B cell (primary cell): ENCODE data around the gene KPNA3. TPM values are rescaled to one million over a fixed set of nuclear protein-coding genes. Genes with fewer than 3 reads are reported as not detected.

ENCODE experiments used
- ATAC-seq: fragments of 200-7000 bp; cut with Tn5 transposase; one replicate; pipeline ENCODE4 v1.10.0; 2021; ENCODE audit warnings: low read depth, mild to moderate bottlenecking, moderate number of reproducible peaks, moderate library complexity
- CTCF ChIA-PET: fragments of 350-600 bp; sonication (Branson Sonifier 250); formaldehyde crosslinking; loops from one replicate; lab custom pipeline; 2021; ENCODE audit warnings: antibody characterized with exemption, inconsistent platforms; lab: Charles Lee
- POLR2A ChIA-PET: fragments of 350-600 bp; sonication (Branson Sonifier 250); formaldehyde crosslinking; loops from one replicate; lab custom pipeline; 2021; ENCODE audit warnings: antibody characterized with exemption; lab: Charles Lee
- DNase-seq: peaks from one replicate; pipeline ENCODE4 v3.0.0; 2013
- H2AFZ ChIP-seq: 2 replicates; pipeline ENCODE4 v1.6.1; 2012; ENCODE audit warnings: mild to moderate bottlenecking, low read depth, low read length; ENCODE audit not compliant: insufficient read depth, poor library complexity, severe bottlenecking
- H3K27ac ChIP-seq, 2 donors: 1 replicate in 1 of 2; 2 replicates in 1 of 2; pipeline ENCODE4 v1.5.1; 2012 to 2013; ENCODE audit warnings: low read length in 2 of 2, mild to moderate bottlenecking in 2 of 2, moderate library complexity in 1 of 2
- H3K27me3 ChIP-seq, 4 experiments: fragments of 200-600 bp in 1 of 4; sonication (generic) in 1 of 4; replicated peaks in 1 of 4; 1 replicate in 2 of 4; 2 replicates in 2 of 4; pipeline versions ENCODE4 v1.6.1 to v1.7.0; 2013 to 2016; ENCODE audit warnings: low read length in 3 of 4, mild to moderate bottlenecking in 2 of 4, mixed read lengths in 1 of 4, moderate library complexity in 1 of 4; ENCODE audit not compliant: insufficient read depth in 4 of 4, control insufficient read depth in 3 of 4; ENCODE audit errors: control extremely low read depth in 1 of 4
- H3K36me3 ChIP-seq, 2 experiments: replicated peaks in 1 of 2; 1 replicate in 1 of 2; 2 replicates in 1 of 2; pipeline versions ENCODE4 v1.6.1 to v1.7.1; 2013; ENCODE audit warnings: low read length in 1 of 2; ENCODE audit not compliant: insufficient read depth in 2 of 2, control insufficient read depth in 1 of 2; ENCODE audit errors: control extremely low read depth in 1 of 2, extremely low read depth in 1 of 2
- H3K4me1 ChIP-seq, 2 donors: fragments of 200-600 bp in 1 of 2; sonication (generic) in 1 of 2; 1 replicate in 1 of 2; 2 replicates in 1 of 2; pipeline versions ENCODE4 v1.5.1 to v1.6.1; 2013 to 2017; ENCODE audit warnings: low read length in 2 of 2; ENCODE audit not compliant: control insufficient read depth in 2 of 2, insufficient read depth in 2 of 2
- H3K4me2 ChIP-seq: replicated peaks from 2 replicates; pipeline ENCODE3; 2012; ENCODE audit warnings: mild to moderate bottlenecking, low read depth, low read length; ENCODE audit not compliant: poor library complexity, severe bottlenecking
- H3K4me3 ChIP-seq, 5 experiments: fragments of 200-600 bp in 1 of 5; sonication (generic) in 1 of 5; 1 replicate in 3 of 5; 2 replicates in 2 of 5; pipeline versions ENCODE4 v1.5.1 to v1.7.0; 2011 to 2016; ENCODE audit warnings: low read length in 4 of 5, mild to moderate bottlenecking in 4 of 5, low read depth in 2 of 5, control low read depth in 1 of 5, moderate library complexity in 1 of 5; ENCODE audit not compliant: insufficient read depth in 1 of 5; ENCODE audit errors: control extremely low read depth in 1 of 5, extremely low read depth in 1 of 5
- H3K79me2 ChIP-seq: fragments of 200-600 bp; sonication (generic); one replicate; pipeline ENCODE4 v1.6.0; 2016; ENCODE audit warnings: low read length; ENCODE audit not compliant: control insufficient read depth, insufficient read depth
- H3K9ac ChIP-seq: fragments of 200-600 bp; sonication (generic); 2 replicates; pipeline ENCODE4 v1.6.1; 2017; ENCODE audit warnings: mild to moderate bottlenecking, low read length, moderate library complexity
- H3K9me3 ChIP-seq, 3 donors: one replicate each; pipeline versions ENCODE4 v1.6.1 to v1.7.1; 2013; ENCODE audit warnings: low read length in 2 of 3; ENCODE audit not compliant: control insufficient read depth in 2 of 3, insufficient read depth in 1 of 3; ENCODE audit errors: control extremely low read depth in 1 of 3
- H4K20me1 ChIP-seq: 2 replicates; pipeline ENCODE4 v1.6.0; 2012; ENCODE audit warnings: mild to moderate bottlenecking, low read length; ENCODE audit not compliant: insufficient read depth, control insufficient read depth, poor library complexity, severe bottlenecking
- H3K27ac Mint-ChIP-seq: one replicate; pipeline ENCODE4 v1.8.0; 2021; ENCODE audit warnings: mixed read lengths
- H3K27me3 Mint-ChIP-seq: one replicate; pipeline ENCODE4 v1.8.0; 2021; ENCODE audit warnings: mixed read lengths
- H3K4me1 Mint-ChIP-seq: one replicate; pipeline ENCODE4 v1.8.0; 2021; ENCODE audit warnings: mixed read lengths
- H3K4me3 Mint-ChIP-seq: one replicate; pipeline ENCODE4 v1.8.0; 2021; ENCODE audit warnings: mixed read lengths
- H3K9me3 Mint-ChIP-seq: one replicate; pipeline ENCODE4 v1.8.0; 2022; ENCODE audit warnings: mixed read lengths; ENCODE audit not compliant: insufficient read depth
- EZH2 ChIP-seq: IDR thresholded peaks from 2 replicates; pipeline ENCODE4 v1.6.1; 2012; ENCODE audit warnings: borderline replicate concordance, low read depth, mild to moderate bottlenecking, moderate library complexity, low read length; ENCODE audit not compliant: insufficient read depth, poor library complexity, severe bottlenecking
- WGBS: methylation state at CpG from one replicate; pipeline ENCODE4 v1.1.5; 2013; ENCODE audit warnings: missing lambda C conversion rate; ENCODE audit not compliant: insufficient coverage; 5-methylcytosine and 5-hydroxymethylcytosine counted together
- intact Hi-C: fragments of 100-400 bp; cut with micrococcal nuclease; formaldehyde crosslinking; loops from one replicate; pipeline ENCODE4 v1.10.0; 2022
- polyA plus RNA-seq: library from polyadenylated mRNA; depleted of rRNA; stranded (reverse); fragments of >200 nt; gene quantifications from 2 replicates; pipeline ENCODE4 v1.2.3, GENCODE V29; 2012
- total RNA-seq, 2 donors: library from RNA; stranded (reverse); fragments of 120-200 nt in 1 of 2; gene quantifications; 1 replicate in 1 of 2; 2 replicates in 1 of 2; pipeline versions ENCODE4 v1.2.3 to v1.2.4, GENCODE V29; 2013 to 2022
- TF ChIP-seq, protein P1 (sequence below): fragments of 200-600 bp; IDR thresholded peaks from one replicate; pipeline ENCODE4 v1.8.0; 2022; ENCODE audit warnings: antibody characterized with exemption, mild to moderate bottlenecking

Gene KPNA3
- total and polyA plus RNA-seq, 2 donors (not counting 1 experiment from before 2014, with no cell fraction given) = 7.8 to 19.7 TPM

DNA sequence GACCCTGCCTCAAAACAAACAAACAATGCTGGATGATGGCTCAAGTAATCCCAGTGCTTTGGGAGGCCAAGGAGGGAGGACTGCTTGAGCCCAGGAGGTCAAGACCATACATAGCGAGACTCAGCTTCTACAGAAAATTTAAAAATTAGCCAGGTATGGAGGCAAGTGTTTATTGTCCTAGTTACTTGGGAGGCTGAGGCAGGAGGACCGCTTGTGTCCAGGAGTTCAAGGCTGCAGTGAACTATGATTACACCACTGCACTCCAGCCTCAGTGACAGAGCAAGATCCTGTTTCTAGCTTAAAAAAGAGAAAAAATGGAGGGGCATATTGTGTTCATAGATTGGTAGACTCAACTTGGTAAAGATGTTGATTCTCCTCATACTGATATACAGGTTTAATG, 36.2 kb downstream of the KPNA3 start:
- CTCF ChIA-PET = interaction anchor here (0.6 kb wide), 1 partner anchor 18 kb away, joined by 3 read pairs; no protein-coding TSS in a partner anchor
- no peak overlapping the region for H3K4me3 Mint-ChIP-seq

DNA sequence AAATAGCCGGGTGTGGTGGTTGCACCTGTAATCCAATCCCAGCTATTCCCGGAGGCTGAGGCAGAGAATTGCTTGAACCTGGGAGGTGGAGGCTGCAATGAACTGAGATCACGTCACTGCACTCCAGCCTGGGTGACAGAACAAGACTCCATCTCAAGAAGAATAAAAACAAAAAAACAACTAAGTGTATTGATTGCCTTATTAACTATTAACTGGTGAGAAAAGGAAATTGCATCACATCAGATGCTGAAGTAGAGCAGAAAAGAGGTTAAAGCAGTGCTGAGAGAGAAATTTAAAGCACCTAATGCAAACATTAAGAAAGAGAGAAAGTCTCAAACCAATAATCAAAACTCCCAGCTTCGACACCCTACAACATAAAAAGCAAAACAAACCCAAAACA, 38.3 kb downstream of the KPNA3 start:
- no peak for TF ChIP-seq EZH2
- TF ChIP-seq, protein P1, sequence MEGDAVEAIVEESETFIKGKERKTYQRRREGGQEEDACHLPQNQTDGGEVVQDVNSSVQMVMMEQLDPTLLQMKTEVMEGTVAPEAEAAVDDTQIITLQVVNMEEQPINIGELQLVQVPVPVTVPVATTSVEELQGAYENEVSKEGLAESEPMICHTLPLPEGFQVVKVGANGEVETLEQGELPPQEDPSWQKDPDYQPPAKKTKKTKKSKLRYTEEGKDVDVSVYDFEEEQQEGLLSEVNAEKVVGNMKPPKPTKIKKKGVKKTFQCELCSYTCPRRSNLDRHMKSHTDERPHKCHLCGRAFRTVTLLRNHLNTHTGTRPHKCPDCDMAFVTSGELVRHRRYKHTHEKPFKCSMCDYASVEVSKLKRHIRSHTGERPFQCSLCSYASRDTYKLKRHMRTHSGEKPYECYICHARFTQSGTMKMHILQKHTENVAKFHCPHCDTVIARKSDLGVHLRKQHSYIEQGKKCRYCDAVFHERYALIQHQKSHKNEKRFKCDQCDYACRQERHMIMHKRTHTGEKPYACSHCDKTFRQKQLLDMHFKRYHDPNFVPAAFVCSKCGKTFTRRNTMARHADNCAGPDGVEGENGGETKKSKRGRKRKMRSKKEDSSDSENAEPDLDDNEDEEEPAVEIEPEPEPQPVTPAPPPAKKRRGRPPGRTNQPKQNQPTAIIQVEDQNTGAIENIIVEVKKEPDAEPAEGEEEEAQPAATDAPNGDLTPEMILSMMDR = no peak
- WGBS = no CpG with 5 or more reads among the region's 4 CpGs
- Histone ChIP-seq H3K4me3 (no peak overlapping the region), H2AFZ (no peak overlapping the region), H3K36me3 (no peaks in the 10 kb centered on the region), H3K4me1 (no peaks in the 10 kb centered on the region), H3K27me3 (no peaks in the 10 kb centered on the region), H3K79me2 (peaks cover 97% of the 10 kb centered on the region), H3K9me3 (peaks cover 0 to under 1% (median 0%) of the 10 kb centered on the region in 3 donors), H3K27ac (no peak overlapping the region), H3K9ac (no peak overlapping the region), H4K20me1 (peaks cover 59% of the 10 kb centered on the region), H3K4me2 (no peak overlapping the region)
- ChIA-PET POLR2A (no interaction called here), CTCF (no interaction called here)
- DNase-seq (no peak), ATAC-seq (no peak)
- H3K27ac Mint-ChIP-seq = no peak overlapping the region
- intact Hi-C loops = no loop called here
- peaks cover 53% of the 10 kb centered on the region for H3K4me1 Mint-ChIP-seq
- H3K4me3 Mint-ChIP-seq = no peak overlapping the region
- H3K27me3 Mint-ChIP-seq = no peaks in the 10 kb centered on the region
- H3K9me3 Mint-ChIP-seq = no peaks in the 10 kb centered on the region

More for the DNA sequence above, 36.2 kb downstream of the KPNA3 start:
- peaks cover 38% of the 10 kb centered on the region for H4K20me1 ChIP-seq
- H3K27me3 ChIP-seq = no peaks in the 10 kb centered on the region
- peaks cover 91% of the 10 kb centered on the region for H3K79me2 ChIP-seq
- H3K4me1 Mint-ChIP-seq = peaks cover 53% of the 10 kb centered on the region
- peaks cover 0 to 6% of the 10 kb centered on the region in 2 donors for H3K4me1 ChIP-seq
- H3K27ac ChIP-seq = no peak overlapping the region
- no peaks in the 10 kb centered on the region for H3K36me3 ChIP-seq
- no peak overlapping the region for H3K9ac ChIP-seq
- no peaks in the 10 kb centered on the region for H3K9me3 Mint-ChIP-seq
- WGBS = 100% methylated on average over 1 of the region's 2 CpGs
- POLR2A ChIA-PET = no interaction called here
- no peak overlapping the region for H3K4me2 ChIP-seq
- TF ChIP-seq EZH2 = no peak
- TF ChIP-seq, protein P1 = no peak
- no peak overlapping the region for H3K27ac Mint-ChIP-seq
- H2AFZ ChIP-seq = no peak overlapping the region
- intact Hi-C loops = no loop called here
- no peak overlapping the region for H3K4me3 ChIP-seq
- ATAC-seq (no peak), DNase-seq (no peak)
- H3K27me3 Mint-ChIP-seq = no peaks in the 10 kb centered on the region
- peaks cover 0 to 9% (median 7%) of the 10 kb centered on the region in 3 donors for H3K9me3 ChIP-seq
